ENCODE data around the gene SLC25A47.

Gene SLC25A47

GRCh38 chr14:100375963-100376735, 53.0 kb downstream of the SLC25A47 start, which contains the start of gene WDR25:
Gene WDR25 (plus strand): TSS chr14:100376485.
- DNase-seq (ENCODE audit: low read depth, low spot score): peak; percentile 77

- DNase-seq (ENCODE audit: low read depth, low spot score): no peak
Measured at GRCh38 chr14:100376751-100377171, 53.6 kb downstream of the SLC25A47 start.
